Astrocyte (in vitro differentiated cells and primary cell): ENCODE measurements around the gene TMTC1. TPM values are rescaled to one million over a fixed set of nuclear protein-coding genes. Genes with fewer than 3 reads are reported as not detected.
A peak's percentile ranks its signal among the peaks of the same experiment; 100 is the strongest.
"Not testable (repeated sequence)": the region's sequence is repeated elsewhere in the genome, so short reads cannot be mapped to it uniquely, and the experiment has no call there.

Source experiments
- DNase-seq: peaks from one replicate; pipeline ENCODE4 v3.0.0-alpha.2; 2010; ENCODE audit warnings: low read depth
- FAIRE-seq: peaks from 2 replicates; lab custom pipeline; 2011; peaks lifted over from hg19 to GRCh38; lab: Jason Lieb, UNC
- H2AFZ ChIP-seq: 2 replicates; pipeline ENCODE4 v1.6.0; 2012; ENCODE audit warnings: low read depth, low read length, inconsistent platforms
- H3K27ac ChIP-seq: 2 replicates; pipeline ENCODE4 v1.5.1; 2011; ENCODE audit warnings: low read depth, low read length, inconsistent platforms
- H3K27me3 ChIP-seq: 2 replicates; pipeline ENCODE4 v1.6.0; 2011; ENCODE audit warnings: low read length, inconsistent platforms; ENCODE audit not compliant: insufficient read depth
- H3K36me3 ChIP-seq: 2 replicates; pipeline ENCODE4 v1.5.1; 2011; ENCODE audit warnings: low read length, inconsistent platforms; ENCODE audit not compliant: insufficient read depth
- H3K4me1 ChIP-seq: 2 replicates; pipeline ENCODE4 v1.5.1; 2011; ENCODE audit warnings: low read length, inconsistent platforms; ENCODE audit not compliant: insufficient read depth
- H3K4me2 ChIP-seq: 2 replicates; pipeline ENCODE4 v1.6.0; 2012; ENCODE audit warnings: low read length, inconsistent platforms
- H3K4me3 ChIP-seq: 2 replicates; pipeline ENCODE4 v1.5.1; 2011; ENCODE audit warnings: low read depth, mild to moderate bottlenecking, low read length, inconsistent platforms; ENCODE audit not compliant: insufficient read depth
- H3K79me2 ChIP-seq: 2 replicates; pipeline ENCODE4 v1.6.0; 2012; ENCODE audit warnings: mild to moderate bottlenecking, low read length, inconsistent platforms; ENCODE audit not compliant: insufficient read depth
- H3K9ac ChIP-seq: 2 replicates; pipeline ENCODE4 v1.6.0; 2012; ENCODE audit warnings: mild to moderate bottlenecking, low read length, inconsistent platforms
- H3K9me3 ChIP-seq: 2 replicates; pipeline ENCODE4 v1.5.1; 2012; ENCODE audit warnings: low read depth, mild to moderate bottlenecking, low read length, inconsistent platforms; ENCODE audit not compliant: insufficient read depth
- H4K20me1 ChIP-seq: 2 replicates; pipeline ENCODE4 v1.6.0; 2012; ENCODE audit warnings: low read length, inconsistent platforms; ENCODE audit not compliant: insufficient read depth
- H3K27ac Mint-ChIP-seq: one replicate; pipeline ENCODE4 v1.8.0; 2021; ENCODE audit warnings: mild to moderate bottlenecking, mixed read lengths; ENCODE audit not compliant: unreplicated experiment
- H3K27me3 Mint-ChIP-seq: one replicate; pipeline ENCODE4 v1.8.0; 2021; ENCODE audit warnings: low read depth, mixed read lengths; ENCODE audit not compliant: unreplicated experiment
- H3K36me3 Mint-ChIP-seq: one replicate; pipeline ENCODE4 v1.8.0; 2021; ENCODE audit warnings: low read depth, mixed read lengths; ENCODE audit not compliant: unreplicated experiment
- H3K4me1 Mint-ChIP-seq: one replicate; pipeline ENCODE4 v1.8.0; 2021; ENCODE audit warnings: low read depth, mixed read lengths; ENCODE audit not compliant: unreplicated experiment
- H3K4me3 Mint-ChIP-seq: one replicate; pipeline ENCODE4 v1.8.0; 2021; ENCODE audit warnings: mild to moderate bottlenecking, moderate library complexity, mixed read lengths; ENCODE audit not compliant: unreplicated experiment
- H3K9me3 Mint-ChIP-seq: one replicate; pipeline ENCODE4 v1.8.0; 2021; ENCODE audit warnings: mild to moderate bottlenecking, mixed read lengths; ENCODE audit not compliant: unreplicated experiment
- CTCF ChIP-seq: IDR thresholded peaks from 2 replicates; pipeline ENCODE4 v1.5.1; 2011; ENCODE audit warnings: low read depth, mild to moderate bottlenecking, inconsistent platforms, low read length, moderate library complexity; ENCODE audit not compliant: insufficient read depth
- EZH2 ChIP-seq: IDR thresholded peaks from 2 replicates; pipeline ENCODE4 v1.6.1; 2012; ENCODE audit warnings: mild to moderate bottlenecking, low read length, inconsistent platforms; ENCODE audit not compliant: insufficient read depth
- total RNA-seq: library from RNA; stranded (reverse); gene quantifications from 2 replicates; pipeline ENCODE4 v1.2.1, GENCODE V29; 2021

TMTC1 gene
- total RNA-seq, 1 donor from 2014 or later = 4.7 TPM

DNA sequence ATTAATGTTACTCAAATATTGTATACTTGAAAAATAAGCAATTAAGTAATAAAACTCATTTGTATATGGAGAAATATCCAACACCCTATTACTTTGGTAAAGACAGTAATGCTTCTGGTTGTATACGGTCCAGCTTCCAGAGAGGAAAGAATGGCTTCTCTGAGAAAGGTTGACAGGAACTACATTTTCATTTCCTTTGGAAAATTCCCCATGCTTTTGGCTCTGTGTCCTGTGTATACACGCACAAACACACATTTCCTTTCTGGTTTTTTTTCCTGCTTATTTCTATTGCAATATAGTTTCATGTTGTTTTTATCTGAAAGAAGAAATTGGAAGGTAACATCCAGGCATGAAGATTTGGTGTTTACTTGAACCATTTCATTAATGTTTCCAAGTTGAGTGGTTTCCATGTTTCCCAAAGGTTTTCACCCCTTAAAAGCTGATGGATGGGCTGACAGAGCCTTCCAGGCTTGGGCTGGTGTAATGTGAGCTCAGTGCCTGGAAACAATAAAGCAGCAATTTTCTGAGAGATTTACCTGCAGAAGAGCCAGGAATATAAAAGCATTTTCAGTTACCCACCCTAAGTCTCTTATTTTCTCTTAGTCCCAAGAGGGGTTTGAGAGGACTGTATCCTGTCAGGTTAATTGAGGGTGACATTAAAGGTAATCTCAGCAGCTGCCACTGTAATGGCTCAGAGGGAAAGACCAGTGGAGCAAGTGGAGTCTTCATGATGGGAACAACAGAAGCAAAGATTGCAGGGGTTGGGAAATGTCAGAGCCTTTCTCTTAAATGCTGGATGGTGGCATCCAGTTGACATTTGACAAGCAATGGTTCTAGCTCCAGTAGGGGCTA is 33.4 kb upstream of the TMTC1 start:
- Mint-ChIP-seq H3K27ac (no peak overlapping the region), H3K4me1 (no peaks in the 10 kb centered on the region), H3K36me3 (no peaks in the 10 kb centered on the region), H3K4me3 (no peak overlapping the region), H3K9me3 (peaks cover 2% of the 10 kb centered on the region), H3K27me3 (no peaks in the 10 kb centered on the region)
- no peak for TF ChIP-seq EZH2
- no peak for TF ChIP-seq CTCF
- Histone ChIP-seq H3K36me3 (no peaks in the 10 kb centered on the region), H4K20me1 (no peaks in the 10 kb centered on the region), H2AFZ (no peak overlapping the region), H3K9ac (no peak overlapping the region), H3K27me3 (no peaks in the 10 kb centered on the region), H3K79me2 (no peaks in the 10 kb centered on the region), H3K4me1 (no peaks in the 10 kb centered on the region), H3K9me3 (no peaks in the 10 kb centered on the region), H3K4me3 (no peak overlapping the region), H3K4me2 (no peak overlapping the region), H3K27ac (no peak overlapping the region)
- FAIRE-seq (no peak), DNase-seq (no peak)

DNA sequence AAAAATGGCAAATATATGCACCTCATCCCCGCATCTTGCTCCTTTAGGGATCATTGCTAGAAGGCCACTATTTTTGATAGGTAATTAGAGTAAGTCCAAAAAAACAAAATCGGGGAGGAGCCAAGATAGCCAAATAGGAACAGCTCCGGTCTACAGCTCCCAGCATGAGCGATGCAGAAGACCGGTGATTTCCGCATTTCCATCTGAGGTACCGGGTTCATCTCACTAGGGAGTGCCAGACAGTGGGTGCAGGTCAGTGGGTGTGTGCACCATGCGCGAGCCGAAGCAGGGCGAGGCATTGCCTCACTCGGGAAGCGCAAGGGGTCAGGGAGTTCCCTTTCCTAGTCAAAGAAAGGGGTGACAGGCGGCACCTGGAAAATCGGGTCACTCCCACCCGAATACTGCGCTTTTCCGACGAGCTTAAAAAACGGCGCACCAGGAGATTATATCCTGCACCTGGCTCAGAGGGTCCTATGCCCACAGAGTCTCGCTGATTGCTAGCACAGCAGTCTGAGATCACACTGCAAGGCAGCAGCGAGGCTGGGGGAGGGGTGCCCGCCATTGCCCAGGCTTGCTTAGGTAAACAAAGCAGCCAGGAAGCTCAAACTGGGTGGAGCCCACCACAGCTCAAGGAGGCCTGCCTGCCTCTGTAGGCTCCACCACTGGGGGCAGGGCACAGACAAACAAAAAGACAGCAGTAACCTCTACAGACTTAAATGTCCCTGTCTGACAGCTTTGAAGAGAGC is 26.0 kb upstream of the TMTC1 start:
- not testable (repeated sequence) for H2AFZ ChIP-seq, H3K9me3 Mint-ChIP-seq, FAIRE-seq, H3K36me3 Mint-ChIP-seq, H3K27ac ChIP-seq, H3K4me3 ChIP-seq, H3K9ac ChIP-seq, H3K4me1 ChIP-seq, H3K36me3 ChIP-seq, H3K27ac Mint-ChIP-seq, H3K27me3 Mint-ChIP-seq, DNase-seq, H3K4me1 Mint-ChIP-seq, H3K27me3 ChIP-seq, H3K79me2 ChIP-seq, H3K4me3 Mint-ChIP-seq, H3K4me2 ChIP-seq, H3K9me3 ChIP-seq, H4K20me1 ChIP-seq

- FAIRE-seq (no peak), DNase-seq (peak; percentile 16)
- H3K4me3 Mint-ChIP-seq = no peak overlapping the region
These were observed 23.4 kb upstream of the TMTC1 start for GRCh38 chr12:29807129-29807528.

More at GRCh38 chr12:29807129-29807528, 23.4 kb upstream of the TMTC1 start:
- H3K9ac ChIP-seq = no peak overlapping the region
- H3K79me2 ChIP-seq = no peaks in the 10 kb centered on the region
- H3K4me1 Mint-ChIP-seq = no peaks in the 10 kb centered on the region
- H2AFZ ChIP-seq = no peak overlapping the region
- TF ChIP-seq EZH2 = no peak
- TF ChIP-seq CTCF = no peak
- no peak overlapping the region for H3K4me3 ChIP-seq
- H3K4me2 ChIP-seq = no peak overlapping the region
- no peaks in the 10 kb centered on the region for H3K9me3 Mint-ChIP-seq
- H3K36me3 ChIP-seq = no peaks in the 10 kb centered on the region
- H3K27ac ChIP-seq = no peak overlapping the region
- H3K9me3 ChIP-seq = no peaks in the 10 kb centered on the region
- H3K27me3 ChIP-seq = no peaks in the 10 kb centered on the region
- H3K36me3 Mint-ChIP-seq = no peaks in the 10 kb centered on the region
- no peaks in the 10 kb centered on the region for H3K4me1 ChIP-seq
- H3K27ac Mint-ChIP-seq = no peak overlapping the region
- H3K27me3 Mint-ChIP-seq = no peaks in the 10 kb centered on the region
- H4K20me1 ChIP-seq = no peaks in the 10 kb centered on the region
